Activated T-cell treated with anti-CD3 and anti-CD28 coated beads, Interleukin-2, amount 50 U/mL, for 1 hour (primary cell): Measurements from ENCODE around the gene ADAMTS15.

ENCODE experiments used
- DNase-seq: peaks from one replicate; pipeline ENCODE4 v3.0.0-alpha.2; 2020

ADAMTS15 gene

GRCh38 chr11:130485983-130486382 lies 37.5 kb downstream of the ADAMTS15 start:
- DNase-seq = no peak

GRCh38 chr11:130486391-130486836 lies 38.0 kb downstream of the ADAMTS15 start:
- no peak for DNase-seq

GRCh38 chr11:130486987-130487923 lies 38.8 kb downstream of the ADAMTS15 start:
- no peak for DNase-seq

- DNase-seq = no peak
Observed at GRCh38 chr11:130487924-130488815, 39.7 kb downstream of the ADAMTS15 start.

- DNase-seq = no peak
Observed at GRCh38 chr11:130488848-130489584, 40.6 kb downstream of the ADAMTS15 start.

GRCh38 chr11:130489716-130490115 lies 41.3 kb downstream of the ADAMTS15 start:
- no peak for DNase-seq

GRCh38 chr11:130490682-130491449 lies 42.4 kb downstream of the ADAMTS15 start:
- no peak for DNase-seq

- DNase-seq = no peak
Observed at GRCh38 chr11:130498181-130498580, 49.7 kb downstream of the ADAMTS15 start.

GRCh38 chr11:130499828-130500227 lies 51.4 kb downstream of the ADAMTS15 start:
- no peak for DNase-seq

- no peak for DNase-seq
Observed at GRCh38 chr11:130504317-130504716, 55.9 kb downstream of the ADAMTS15 start.

GRCh38 chr11:130508913-130509312 lies 60.5 kb downstream of the ADAMTS15 start:
- no peak for DNase-seq

GRCh38 chr11:130509942-130510341 lies 61.5 kb downstream of the ADAMTS15 start:
- DNase-seq = no peak

- DNase-seq = no peak
Observed at GRCh38 chr11:130510407-130511006, 62.1 kb downstream of the ADAMTS15 start.

GRCh38 chr11:130511765-130512164 lies 63.3 kb downstream of the ADAMTS15 start:
- DNase-seq = no peak

- DNase-seq = no peak
Observed at GRCh38 chr11:130512662-130513061, 64.2 kb downstream of the ADAMTS15 start.

GRCh38 chr11:130513132-130513531 lies 64.7 kb downstream of the ADAMTS15 start:
- DNase-seq = no peak

- no peak for DNase-seq
Observed at GRCh38 chr11:130514316-130514715, 65.9 kb downstream of the ADAMTS15 start.

- no peak for DNase-seq
Observed at GRCh38 chr11:130514851-130515250, 66.4 kb downstream of the ADAMTS15 start.

- no peak for DNase-seq
Observed at GRCh38 chr11:130515829-130516553, 67.5 kb downstream of the ADAMTS15 start.

GRCh38 chr11:130516554-130517505 lies 68.4 kb downstream of the ADAMTS15 start:
- DNase-seq = no peak
